NCI-H2227 (cell line): ENCODE results near the gene TRIL.

ENCODE experiments used
- DNase-seq: peaks from one replicate; lab custom pipeline; 2025; ENCODE audit not compliant: unreplicated experiment; lab: John Stamatoyannopoulos, UW

The TRIL gene

DNA sequence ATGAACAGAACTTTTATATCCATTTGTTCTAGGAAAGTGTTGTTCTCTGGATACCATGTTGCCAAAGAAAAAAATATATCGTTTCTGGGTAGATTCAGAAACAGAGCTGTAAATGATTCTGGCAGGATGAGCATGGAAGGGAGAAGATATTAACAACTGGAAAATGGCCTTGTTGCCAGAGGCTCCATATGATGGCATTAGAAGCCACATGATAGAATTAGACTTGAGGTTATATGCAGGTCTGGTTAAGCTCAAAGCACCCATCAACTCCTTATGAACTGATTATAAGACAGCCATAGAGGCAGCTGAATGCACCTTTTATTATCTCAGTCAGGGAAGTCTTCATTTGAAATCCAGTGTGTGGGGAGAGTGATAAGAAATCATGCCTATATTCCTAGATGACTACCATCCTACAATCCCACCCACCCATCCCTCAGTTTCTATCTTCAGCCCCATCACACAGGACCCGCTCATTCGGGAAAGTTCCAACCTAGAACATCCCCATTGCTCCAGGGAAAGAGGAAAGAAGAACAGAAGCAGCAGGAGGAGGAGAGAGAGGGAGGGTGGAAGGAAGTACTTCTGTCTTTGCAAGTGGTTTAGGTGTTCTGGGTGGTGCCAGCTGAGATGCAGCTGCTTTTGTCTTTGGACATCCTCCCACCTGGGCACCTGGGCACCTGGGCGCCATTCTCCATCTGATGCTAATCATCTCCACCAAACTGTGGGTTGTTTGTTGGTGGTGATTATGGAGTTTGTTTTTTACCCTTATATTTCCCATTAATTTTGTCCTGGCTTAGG, 25.5 kb upstream of the TRIL start:
- DNase-seq, result no peak

DNA sequence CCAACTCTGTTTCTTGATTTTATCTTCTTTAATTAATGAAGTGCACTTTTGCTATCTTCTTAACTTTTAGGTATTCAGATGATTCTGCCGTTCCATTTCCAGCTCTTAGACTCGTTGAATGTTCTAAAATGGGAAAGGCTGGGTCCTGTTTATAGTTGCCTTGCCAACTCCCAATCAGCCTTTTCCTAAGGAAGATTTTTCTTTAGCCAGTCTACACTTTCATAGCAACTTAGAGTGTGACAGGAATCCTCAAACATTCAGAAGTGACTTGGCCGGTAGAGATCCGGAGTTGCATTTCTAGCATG, 23.0 kb upstream of the TRIL start:
- no peak for DNase-seq

DNA sequence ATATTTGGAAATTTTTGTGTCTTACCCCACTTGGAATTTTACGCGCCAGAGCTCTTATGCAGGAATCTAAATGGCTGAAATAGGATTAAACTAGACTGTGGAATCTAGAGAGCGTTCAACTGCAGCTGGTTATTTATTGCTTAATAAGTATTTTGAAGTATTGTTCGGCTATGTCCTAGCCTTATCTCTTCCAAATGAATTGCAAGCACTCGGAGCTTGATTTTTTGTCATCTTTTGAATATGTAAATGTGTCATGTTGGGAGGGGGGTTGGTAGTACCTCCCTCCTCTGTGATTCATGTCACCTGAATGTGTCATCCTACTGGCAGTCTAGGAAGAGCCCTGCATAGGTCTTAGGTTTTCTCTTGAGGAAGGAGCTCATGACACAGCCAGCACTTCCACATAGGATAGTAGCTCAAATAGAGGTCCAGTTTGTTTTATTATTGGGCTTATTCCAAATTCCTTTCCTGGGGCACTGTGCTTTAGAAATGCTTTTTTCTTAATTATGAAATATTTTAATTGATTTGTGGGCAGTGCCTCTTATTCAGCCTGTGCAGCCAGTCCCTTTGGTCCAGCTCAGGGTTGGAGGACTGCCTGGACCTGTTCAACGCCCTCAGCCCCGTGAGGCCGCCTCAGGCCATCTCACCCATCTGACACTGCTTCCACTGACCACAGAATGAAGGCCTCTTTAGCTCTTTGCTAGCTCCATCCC, 22.5 kb upstream of the TRIL start:
- no peak for DNase-seq

DNA sequence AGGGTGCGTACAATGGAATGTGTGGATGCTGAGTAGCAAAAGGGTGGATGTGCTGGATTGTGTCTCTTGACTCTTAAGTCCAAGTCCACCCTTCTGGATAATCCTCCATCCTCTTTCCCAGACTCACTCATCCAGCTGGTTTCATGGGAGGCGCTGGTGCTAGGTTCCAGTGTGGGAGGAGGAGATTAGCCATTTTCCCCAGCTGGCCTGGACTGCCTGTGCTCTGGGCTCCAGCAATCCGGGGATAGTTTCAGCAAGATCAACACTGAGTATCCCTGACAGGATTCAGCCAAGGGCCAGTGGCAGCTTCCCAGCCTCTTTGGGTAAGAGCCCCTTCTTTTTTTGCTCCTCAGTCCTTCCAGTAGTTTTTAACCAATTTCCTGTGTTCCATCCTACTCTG, 21.6 kb upstream of the TRIL start:
- DNase-seq, result no peak

DNA sequence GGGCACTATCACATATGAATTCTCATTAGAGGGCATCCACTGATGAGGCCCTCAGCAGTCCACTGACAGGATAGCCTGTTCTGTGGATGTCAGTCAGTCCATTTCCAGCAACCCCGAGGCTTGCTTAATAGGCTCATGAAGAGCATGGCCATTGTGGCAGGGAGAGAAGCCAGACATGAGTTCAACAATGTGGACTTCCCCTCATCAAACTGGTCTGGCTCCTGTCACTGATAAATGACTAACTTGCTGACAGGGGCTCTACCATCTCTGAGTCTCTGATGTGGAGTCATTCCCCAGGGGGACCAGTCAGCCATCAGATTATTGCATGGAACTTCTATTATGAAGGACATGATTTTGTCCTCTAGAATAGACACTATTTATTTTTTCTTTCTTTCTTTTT, 19.8 kb upstream of the TRIL start:
- DNase-seq, result no peak

DNA sequence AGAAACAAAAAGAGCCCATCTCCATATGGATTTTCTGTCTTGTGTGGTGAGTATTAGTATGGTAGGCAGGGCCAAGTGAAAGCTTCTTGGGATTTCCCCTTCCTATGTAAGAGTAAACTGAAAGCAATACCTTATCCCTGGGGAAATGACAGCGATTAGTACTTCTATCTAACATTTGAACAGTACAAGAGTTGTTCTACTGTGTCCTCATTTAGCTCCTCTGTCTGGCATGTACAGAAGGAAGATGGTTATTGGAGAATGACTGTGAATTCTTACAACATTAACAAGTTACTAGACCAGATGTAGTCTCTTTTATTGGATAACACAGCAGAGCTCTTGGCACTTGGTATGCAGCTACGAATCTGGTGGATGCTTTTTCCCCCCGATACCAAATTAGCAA, 17.9 kb upstream of the TRIL start:
- DNase-seq, result no peak

DNA sequence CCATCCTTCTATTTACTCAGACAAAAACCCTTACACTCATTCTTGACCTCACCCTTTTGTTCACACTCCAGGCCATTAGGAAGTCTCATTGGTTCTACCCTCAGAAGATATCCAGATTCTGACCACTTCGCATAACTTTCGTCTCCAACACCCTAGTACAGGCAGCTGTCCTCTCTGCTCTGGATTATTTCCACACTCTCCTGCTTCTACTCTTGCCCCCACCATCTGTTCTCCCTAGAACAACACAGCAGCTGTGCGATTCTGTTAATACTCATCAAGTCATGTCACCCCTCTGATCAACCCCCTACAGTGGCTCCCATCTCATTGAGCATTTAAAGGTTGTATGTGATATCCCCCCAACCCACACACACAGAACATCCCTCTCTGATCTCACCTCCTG, 15.5 kb upstream of the TRIL start:
- no peak for DNase-seq

DNA sequence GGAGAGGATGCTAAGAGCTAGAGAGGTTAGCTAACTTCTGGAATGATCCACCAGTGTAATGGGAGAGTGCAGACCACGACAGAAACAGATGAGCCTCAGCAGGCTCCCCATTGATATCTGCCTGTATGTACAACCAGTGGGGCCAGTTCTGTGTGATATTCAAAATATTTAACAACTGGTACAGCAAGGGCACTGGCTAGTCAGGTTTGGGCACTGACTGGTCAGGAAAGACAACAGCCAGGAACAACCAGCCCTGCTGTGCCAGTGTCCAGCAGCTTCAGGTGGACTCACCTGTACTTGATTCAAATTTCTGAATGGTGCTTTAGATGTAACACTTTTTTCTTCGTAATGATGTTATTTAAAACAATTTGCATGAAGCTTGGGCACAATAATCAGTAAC, 5.9 kb upstream of the TRIL start:
- no peak for DNase-seq

DNA sequence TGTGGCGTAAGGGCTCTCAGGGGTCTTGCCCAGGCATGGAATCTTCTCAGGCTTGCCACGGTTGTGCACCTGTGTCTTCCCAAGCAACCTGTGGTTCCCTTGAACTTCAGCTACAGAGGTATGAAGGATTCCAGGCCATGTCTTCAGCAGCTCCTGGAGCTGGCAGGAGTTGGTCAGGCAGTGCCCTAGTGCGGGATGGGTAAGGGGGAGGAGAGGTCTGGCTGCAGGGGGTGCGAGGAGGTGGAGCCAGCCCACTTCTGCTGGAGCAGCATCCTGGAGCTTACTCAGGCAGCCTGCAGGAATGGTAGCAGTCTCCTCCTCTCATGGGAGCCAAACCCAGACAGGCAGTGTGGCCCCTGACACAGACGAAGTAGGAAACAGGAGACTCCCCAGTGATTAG, 3.8 kb upstream of the TRIL start:
- no peak for DNase-seq

DNA sequence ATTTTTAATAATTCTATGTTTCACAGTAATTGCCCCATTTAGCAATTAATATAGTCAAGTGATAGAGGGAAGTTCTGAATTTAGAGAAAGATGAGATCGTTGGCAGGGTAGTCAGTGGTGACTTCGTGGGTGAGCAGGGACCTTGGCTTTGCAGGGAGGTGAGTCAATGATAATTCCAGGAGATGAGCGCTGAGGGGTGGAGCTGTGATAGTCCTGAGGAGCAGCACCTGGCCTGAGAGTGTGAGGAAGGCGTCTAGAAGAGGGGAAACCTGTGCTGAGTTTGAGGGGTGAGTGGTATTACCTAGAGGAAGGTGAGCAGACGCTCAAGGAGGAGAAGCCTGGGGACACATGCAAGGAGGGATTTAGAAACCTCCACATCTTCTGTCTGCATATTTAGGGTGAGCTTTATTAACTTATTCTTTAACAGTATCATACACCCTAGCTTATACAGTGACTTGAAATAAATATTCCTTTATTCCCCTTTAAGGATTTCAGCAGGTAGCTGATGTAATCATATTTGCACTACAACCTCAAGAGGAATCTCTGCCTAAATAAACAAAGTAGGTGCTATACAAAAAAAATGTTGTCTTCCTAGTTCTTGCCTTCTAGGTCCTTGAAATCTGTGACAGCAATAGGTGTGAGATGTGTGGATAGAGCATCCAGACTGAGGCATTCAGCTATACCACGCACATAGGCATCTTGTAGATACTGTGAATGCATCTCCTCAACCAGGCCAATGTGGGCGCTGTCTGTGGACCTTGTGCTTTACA, 2.1 kb upstream of the TRIL start:
- DNase-seq, result no peak

DNA sequence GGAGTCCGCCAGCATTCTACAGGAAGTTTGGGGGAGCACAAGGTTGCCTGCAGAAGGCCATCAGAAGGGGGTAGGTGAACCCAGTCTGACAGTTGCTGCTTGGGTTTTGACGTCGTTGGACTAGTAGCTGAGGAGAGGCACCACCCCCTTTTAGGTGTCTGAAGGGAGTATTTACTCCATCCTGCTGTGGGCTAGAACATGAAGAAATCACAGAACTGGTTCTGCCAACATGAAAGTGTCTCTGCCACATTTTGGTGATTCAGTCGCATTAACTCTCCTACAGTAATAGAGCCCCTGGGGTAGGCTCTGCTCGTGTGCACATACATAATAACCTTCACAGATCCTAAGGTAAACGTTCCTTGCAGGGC, 834 bp upstream of the TRIL start:
- no peak for DNase-seq

DNA sequence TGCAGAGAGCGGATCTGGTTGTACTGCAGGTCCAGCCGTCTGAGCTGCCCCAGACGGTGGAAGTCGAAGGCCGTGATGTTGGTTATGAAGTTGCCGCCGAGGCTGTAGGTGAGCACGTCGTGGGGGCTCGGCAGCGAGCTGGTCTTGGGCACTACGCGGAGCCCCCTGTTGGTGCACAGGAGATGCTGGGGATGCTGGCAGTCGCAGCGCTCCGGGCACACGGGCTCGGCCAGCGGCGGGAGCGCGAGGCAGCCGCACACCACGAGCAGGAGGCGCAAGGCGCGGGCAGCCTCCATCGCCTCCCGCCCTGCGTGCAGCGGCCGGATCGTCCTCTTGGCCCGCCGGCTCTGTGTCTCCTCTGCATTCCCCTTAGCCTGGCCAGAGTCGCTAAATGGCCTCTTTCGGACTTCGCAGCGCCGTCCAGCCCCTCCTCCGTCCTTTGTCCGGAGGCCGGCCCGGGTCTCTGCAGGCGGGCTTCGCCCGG, 337 bp downstream of the TRIL start:
- peak; percentile 47 for DNase-seq

DNA sequence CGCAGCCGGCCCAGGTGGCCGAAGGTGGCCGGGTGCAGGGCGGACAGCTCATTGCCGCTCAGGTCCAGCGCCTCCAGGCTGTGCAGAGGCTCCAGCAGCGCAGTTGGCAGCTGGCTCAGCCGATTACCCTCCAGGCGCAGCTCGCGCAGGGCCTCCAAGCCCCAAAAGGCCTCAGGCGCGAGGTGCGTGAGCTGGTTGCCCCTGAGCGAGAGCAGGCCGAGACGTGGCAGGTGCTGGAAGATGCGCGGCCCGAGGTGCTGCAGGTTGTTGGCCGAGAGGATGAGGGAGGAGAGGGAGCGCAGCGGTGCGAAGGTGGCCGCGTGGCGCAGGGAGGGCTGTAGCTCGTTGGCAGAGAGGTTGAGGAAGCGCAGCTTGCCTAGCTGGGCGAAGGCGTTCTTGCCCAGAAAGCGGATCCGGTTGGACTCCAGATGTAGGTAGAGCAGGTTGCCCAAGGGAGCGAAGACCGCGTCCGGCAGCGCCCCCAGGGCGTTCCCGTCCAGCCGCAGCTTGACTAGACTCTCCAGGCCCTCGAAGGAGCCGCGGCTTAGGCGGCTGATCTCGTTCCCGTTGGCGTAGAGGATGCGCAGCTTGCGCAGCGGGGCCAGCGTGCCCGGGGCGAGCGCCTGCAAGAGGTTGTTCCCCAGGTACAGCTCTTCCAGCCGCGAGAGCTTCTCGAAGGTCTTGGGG, 923 bp downstream of the TRIL start:
- peak; percentile 47 for DNase-seq

DNA sequence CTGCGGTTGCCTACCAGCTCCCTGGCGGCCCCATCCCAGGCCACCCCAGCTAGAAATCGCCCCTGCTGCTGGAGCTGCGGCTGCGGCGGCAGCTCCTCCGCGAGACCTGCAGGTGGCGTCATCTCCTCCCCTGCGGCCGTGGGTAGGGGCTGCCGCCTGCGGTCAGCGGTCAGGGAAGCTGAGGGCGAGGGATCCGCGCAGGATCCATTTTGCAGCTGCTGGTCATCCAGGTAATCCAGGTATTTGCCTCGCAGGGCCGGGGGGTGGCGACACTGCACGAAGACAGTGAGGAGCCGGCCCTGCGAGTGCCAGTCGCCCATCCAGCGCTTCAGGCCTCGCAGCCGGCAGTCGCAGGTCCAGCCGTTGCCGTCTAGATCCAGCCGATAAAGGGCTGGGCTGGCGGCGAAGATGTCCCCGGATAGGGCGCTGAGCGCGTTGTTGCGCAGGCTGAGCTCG, 1.5 kb downstream of the TRIL start:
- DNase-seq, result peak; percentile 75

DNA sequence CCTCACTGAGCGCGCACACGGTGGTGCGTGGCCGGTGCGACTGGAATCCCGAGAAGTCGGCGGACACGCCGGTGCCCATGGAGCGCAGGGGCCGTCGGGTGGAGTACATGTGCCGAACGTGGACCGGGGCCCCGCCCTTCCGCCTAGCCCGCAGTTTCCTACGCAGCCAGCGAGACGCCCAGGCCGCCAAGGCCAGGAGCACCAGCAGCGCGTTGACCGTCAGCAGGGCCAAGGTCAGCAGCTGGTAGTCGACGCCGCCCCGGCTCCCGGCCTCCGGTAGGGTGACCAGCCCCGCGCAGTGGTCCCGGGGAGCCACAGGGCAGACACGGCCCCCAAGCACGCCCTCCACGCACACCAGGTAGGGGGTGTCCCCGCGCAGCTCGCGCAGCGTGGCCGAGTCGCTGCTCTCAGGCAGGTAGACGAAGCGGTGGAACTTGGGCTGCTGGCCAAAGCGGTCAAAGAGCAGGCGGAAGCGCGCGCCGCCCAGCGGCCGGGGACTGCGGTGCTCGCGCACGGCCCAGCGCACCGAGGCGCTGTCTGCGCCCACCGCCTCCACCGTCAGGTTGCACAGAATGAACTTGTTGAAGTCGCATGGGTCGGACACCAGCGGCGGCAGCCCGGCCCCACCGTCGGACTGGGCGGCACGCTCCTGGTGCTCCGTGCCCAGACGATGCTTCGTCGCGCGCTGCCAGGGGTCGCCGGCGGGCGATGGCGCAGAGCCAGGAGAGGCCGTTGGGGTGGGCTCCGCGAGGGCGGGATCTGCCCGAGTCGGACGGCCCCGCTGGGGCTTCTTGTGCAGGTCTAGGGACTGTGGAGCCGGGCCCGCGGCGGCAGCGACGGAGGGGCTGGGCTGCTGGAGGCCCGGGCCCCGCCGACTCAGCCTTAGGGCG, 2.2 kb downstream of the TRIL start:
- peak; percentile 79 for DNase-seq

DNA sequence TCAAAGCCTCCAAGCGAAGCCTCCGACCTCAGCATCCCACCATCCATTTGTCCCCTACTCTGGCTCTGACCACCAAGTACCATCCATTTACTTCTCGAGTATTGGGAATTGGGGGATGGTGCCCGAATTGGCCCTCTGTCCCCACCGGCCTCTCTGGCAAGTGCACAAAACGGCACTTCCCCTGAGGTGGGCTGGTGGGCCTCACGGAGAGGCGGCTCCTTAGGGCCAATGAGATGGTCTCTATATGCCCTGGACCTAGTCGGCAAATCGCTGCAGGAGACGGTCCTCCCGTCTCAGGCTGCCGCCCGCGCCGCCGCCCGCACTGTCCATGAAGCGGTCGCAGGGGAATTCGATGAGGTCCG, 2.8 kb downstream of the TRIL start:
- no peak for DNase-seq

DNA sequence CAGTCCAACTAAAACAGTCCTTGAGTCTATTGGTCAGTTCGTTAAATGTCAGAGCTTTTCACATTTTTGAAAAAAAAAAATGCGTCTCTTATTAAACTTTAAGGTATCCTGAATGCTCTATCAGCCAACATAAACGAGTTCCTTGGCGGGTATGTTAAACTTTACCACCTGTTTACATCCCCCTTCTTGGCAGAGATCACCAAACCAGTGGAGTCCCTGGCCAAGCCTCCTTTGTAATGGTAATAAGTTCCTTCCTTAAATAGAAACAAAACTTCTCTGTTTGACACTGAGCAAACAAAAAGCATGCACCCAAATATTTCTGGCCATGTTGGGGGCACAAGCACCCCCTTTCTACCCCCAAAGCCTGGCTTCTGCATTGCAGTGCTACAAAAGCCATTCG, 3.2 kb downstream of the TRIL start:
- no peak for DNase-seq

DNA sequence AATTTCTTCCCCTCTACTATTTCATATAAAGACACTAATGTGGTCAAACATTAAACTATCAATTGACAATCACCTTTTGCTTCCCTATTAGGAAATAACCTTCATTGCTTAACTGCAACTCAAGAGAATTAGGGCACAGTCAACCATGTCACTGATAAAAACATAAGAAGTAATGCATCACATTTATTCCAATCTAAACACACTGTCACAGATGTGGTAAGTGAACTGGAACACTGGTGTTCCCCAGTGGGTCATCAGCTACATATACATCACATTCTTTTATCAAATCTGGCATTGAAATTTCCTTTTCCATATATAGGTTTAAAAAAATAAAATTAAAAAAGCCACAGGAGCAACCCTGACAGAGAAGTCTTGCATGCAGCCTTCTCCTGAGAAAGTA, 3.7 kb downstream of the TRIL start:
- DNase-seq, result no peak

DNA sequence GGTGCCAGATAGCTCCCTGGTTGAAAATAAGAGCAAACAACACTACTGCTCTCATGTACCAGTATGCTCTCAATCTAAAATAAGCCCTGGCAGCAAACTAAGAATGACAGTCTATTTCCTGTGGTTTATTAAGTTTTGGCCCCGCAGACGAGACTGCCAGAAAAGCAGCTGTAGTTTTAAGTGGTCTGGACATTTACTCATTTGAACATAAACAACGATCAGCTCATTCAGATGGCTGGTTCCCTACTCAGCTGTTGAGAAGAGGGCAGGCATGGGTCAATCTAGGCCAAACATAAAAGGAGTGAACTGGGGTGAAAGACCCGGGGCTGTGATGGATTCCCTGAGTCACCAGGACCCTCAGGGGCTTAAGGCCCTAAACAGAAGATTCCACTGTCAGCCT, 4.5 kb downstream of the TRIL start:
- DNase-seq, result no peak

DNA sequence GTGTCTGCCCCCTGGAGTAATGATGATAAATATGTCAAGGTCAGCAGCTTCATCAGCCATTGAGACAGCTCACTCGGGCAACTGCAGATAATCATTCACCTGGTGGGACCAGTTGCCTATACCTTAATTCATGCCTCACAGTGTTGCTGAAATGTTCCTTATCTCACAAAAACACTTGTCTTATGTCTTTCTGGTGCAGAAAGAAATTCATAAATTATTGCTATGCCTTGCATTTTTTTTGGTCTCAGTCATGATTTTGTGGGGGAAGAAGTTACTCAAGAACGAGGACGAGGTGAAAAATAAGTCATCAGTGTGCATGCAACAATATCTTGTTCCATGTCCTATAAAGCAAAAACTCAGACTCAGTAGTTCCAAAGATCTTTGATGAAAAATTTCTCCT, 16.0 kb downstream of the TRIL start:
- no peak for DNase-seq

DNA sequence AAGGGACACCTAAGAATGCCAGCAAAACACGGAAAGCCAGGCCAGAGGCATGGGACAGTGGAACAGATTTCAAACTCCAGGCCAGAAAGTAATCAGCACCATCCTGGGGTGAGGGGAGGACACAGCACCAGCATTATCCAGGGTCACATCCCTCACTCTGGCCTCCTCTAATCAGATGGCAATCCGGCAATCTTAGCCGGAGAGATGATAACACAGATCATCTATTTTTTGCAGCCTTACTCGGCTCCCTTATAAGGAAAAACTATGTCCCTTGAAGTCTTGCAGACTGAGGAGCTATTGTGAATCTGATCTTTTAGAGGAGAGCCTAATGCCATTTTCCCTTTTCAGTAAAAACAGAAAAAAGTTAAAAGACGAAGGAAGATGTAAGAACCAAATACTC, 16.5 kb downstream of the TRIL start:
- DNase-seq, result no peak
